Gastrocnemius medialis (tissue), 4 donors: ENCODE data around the gene RIOX2. TPM values are rescaled to one million over a fixed set of nuclear protein-coding genes. Genes with fewer than 3 reads are reported as not detected.

Source experiments
- ATAC-seq, 2 donors: fragments of 150-250 bp; one replicate each; pipeline ENCODE4 v1.9.1; 2016
- DNase-seq, 2 donors: peaks; one replicate each; pipeline ENCODE4 v3.0.0-alpha.2; 2019
- H3K27ac ChIP-seq, 4 donors: fragments of 200-600 bp; sonication (generic); 1 replicate in 1 of 4; 2 replicates in 3 of 4; pipeline ENCODE4 v1.5.1; 2016 to 2018; ENCODE audit warnings: mild to moderate bottlenecking in 2 of 4, moderate library complexity in 1 of 4
- H3K27me3 ChIP-seq, 3 donors: fragments of 200-600 bp; sonication (generic) in 2 of 3; 1 replicate in 1 of 3; 2 replicates in 2 of 3; pipeline versions ENCODE4 v1.5.1 to v1.6.0; 2016 to 2019; ENCODE audit warnings: mild to moderate bottlenecking in 1 of 3, moderate library complexity in 1 of 3
- H3K36me3 ChIP-seq, 2 donors: fragments of 200-600 bp; sonication (generic) in 1 of 2; one replicate each; pipeline ENCODE4 v1.5.1; 2017 to 2018
- H3K4me1 ChIP-seq, 2 donors: fragments of 200-600 bp; sonication (generic) in 1 of 2; one replicate each; pipeline ENCODE4 v1.5.1; 2016 to 2017; ENCODE audit warnings: mild to moderate bottlenecking in 2 of 2
- H3K4me3 ChIP-seq, 4 donors: fragments of 200-600 bp; sonication (generic) in 3 of 4; 1 replicate in 1 of 4; 2 replicates in 3 of 4; pipeline ENCODE4 v1.5.1; 2016 to 2019; ENCODE audit warnings: mild to moderate bottlenecking in 2 of 4
- H3K9me3 ChIP-seq, 3 donors: fragments of 200-600 bp; sonication (generic) in 2 of 3; 1 replicate in 1 of 3; 2 replicates in 2 of 3; pipeline ENCODE4 v1.5.1; 2016 to 2019
- POLR2A ChIP-seq, 2 donors: fragments of 450-650 bp; IDR thresholded peaks; one replicate each; pipeline ENCODE4 v1.6.1; 2017; ENCODE audit warnings: antibody characterized with exemption in 2 of 2, mild to moderate bottlenecking in 2 of 2, moderate library complexity in 2 of 2
- in situ Hi-C, 4 donors: fragments of 200-750 bp; cut with MboI; loops; one replicate each; pipeline versions ENCODE4 v1.15.0 to v1.8.0; 2017; ENCODE audit warnings: low sequenced_read_pairs in 4 of 4
- intact Hi-C: fragments of 100-400 bp; cut with DNase I; formaldehyde crosslinking; loops from one replicate; pipeline ENCODE4 v1.15.1; 2023; ENCODE audit warnings: low total_unique reads
- total RNA-seq, 4 donors: library from RNA; depleted of rRNA; stranded (reverse); fragments of >200 nt; gene quantifications; one replicate each; pipeline versions ENCODE4 v1.1.0 to v1.2.3, GENCODE V29; 2016
- TF ChIP-seq, protein P1 (sequence below), 5 experiments: fragments of 450-650 bp in 3 of 5; fragments of 200-600 bp in 2 of 5; sonication (generic) in 2 of 5; IDR thresholded peaks in 4 of 5; conservative IDR thresholded peaks in 1 of 5; 1 replicate in 4 of 5; 2 replicates in 1 of 5; pipeline ENCODE4 v1.5.1; 2016 to 2019; ENCODE audit warnings: antibody characterized with exemption in 5 of 5, mild to moderate bottlenecking in 3 of 5, moderate library complexity in 3 of 5

The RIOX2 gene
- total RNA-seq, 4 donors from 2014 or later, result 27.4 to 57.3 (median 49.6) TPM

DNA sequence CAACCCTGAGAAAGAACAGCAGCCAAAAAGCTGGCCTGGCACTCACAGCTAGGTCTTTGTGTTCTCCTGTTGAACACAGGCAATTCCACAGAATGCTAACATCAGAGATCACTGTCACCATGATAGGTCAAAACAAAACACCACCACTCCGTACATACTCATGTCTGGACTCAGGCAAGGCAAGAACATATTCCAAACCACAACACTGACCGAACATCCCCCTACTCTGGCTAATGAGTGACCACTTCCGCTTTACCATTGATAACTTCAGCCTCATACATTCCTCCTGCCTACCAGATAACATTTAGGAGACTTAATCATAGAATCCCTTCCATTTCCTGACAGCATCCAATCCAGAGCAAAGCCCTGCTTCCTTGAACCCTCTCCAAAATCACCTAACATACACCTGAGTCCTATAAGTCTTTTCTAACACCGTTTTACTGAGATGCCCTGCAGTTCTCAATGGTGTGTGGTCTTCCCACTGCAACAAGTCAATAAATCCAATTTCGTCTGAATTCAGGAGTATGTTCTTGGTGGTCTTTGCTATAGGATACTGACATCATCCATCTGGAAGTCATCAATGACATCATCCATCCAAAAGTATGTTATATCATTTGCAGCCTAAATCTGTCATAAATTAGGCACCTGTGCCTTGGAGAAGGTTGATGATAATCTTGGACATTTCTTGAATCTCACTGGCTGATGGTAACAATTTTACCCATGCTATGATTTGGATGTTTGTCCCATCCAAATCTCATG is 23.7 kb downstream of the RIOX2 start:
- ATAC-seq, result no peak
- Histone ChIP-seq H3K36me3 (peaks cover 0 to 80% of the 10 kb centered on the region in 2 donors), H3K27ac (no peak overlapping the region), H3K27me3 (no peaks in the 10 kb centered on the region), H3K4me3 (no peak overlapping the region), H3K9me3 (no peaks in the 10 kb centered on the region), H3K4me1 (peaks cover 6 to 8% of the 10 kb centered on the region in 2 donors)
- intact Hi-C loops (no loop called here), in situ Hi-C loops (no loop called here)
- DNase-seq, result no peak
- no peak for TF ChIP-seq POLR2A (IDR thresholded peaks at IDR 0.05)
- TF ChIP-seq, protein P1, sequence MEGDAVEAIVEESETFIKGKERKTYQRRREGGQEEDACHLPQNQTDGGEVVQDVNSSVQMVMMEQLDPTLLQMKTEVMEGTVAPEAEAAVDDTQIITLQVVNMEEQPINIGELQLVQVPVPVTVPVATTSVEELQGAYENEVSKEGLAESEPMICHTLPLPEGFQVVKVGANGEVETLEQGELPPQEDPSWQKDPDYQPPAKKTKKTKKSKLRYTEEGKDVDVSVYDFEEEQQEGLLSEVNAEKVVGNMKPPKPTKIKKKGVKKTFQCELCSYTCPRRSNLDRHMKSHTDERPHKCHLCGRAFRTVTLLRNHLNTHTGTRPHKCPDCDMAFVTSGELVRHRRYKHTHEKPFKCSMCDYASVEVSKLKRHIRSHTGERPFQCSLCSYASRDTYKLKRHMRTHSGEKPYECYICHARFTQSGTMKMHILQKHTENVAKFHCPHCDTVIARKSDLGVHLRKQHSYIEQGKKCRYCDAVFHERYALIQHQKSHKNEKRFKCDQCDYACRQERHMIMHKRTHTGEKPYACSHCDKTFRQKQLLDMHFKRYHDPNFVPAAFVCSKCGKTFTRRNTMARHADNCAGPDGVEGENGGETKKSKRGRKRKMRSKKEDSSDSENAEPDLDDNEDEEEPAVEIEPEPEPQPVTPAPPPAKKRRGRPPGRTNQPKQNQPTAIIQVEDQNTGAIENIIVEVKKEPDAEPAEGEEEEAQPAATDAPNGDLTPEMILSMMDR (IDR thresholded peaks at IDR 0.05 in 4 of 5, conservative IDR thresholded peaks at IDR 0.05 in 1 of 5), result no peak

DNA sequence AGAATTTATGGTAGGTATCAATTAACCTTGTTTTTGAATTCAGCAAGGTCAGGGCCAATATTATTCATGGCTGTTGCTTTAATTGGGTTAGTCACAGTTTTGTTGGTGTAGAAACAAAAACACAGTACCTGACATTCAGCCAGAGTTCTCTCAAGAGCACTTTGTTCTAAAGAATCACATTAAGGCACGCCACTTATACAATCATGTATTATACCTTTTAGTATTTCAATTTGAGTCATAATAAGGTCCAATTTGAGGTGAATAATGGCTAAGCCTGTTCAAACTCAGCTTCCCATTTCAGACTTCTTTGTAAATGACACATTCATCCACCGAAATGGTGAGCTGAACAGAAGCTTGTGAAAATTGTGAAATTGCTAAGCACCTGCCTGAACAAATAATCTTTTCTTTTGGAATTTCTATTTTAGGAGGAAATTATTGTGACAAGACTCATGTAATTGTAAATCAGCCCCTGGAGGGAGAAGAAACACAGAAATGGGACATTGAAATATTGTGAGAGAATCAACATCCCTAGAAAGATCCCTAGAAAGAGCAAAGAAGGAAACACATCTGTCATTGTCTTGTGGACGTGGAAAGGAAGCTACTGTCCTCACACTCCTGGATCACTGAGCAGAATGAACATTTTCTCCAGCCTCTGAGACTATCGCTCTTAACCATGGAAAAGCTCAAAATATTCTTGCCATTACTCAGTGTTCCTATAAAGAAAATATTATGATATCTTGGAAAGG is 29.3 kb downstream of the RIOX2 start:
- H3K36me3 ChIP-seq, result peaks cover 0 to 85% of the 10 kb centered on the region in 2 donors
- no peaks in the 10 kb centered on the region for H3K4me1 ChIP-seq
- no peak for ATAC-seq
- in situ Hi-C loops, result no loop called here
- no peak for TF ChIP-seq POLR2A (IDR thresholded peaks at IDR 0.05)
- intact Hi-C loops, result no loop called here
- no peak overlapping the region for H3K4me3 ChIP-seq
- no peak for DNase-seq
- no peaks in the 10 kb centered on the region for H3K9me3 ChIP-seq
- H3K27ac ChIP-seq, result no peak overlapping the region
- no peaks in the 10 kb centered on the region for H3K27me3 ChIP-seq

DNA sequence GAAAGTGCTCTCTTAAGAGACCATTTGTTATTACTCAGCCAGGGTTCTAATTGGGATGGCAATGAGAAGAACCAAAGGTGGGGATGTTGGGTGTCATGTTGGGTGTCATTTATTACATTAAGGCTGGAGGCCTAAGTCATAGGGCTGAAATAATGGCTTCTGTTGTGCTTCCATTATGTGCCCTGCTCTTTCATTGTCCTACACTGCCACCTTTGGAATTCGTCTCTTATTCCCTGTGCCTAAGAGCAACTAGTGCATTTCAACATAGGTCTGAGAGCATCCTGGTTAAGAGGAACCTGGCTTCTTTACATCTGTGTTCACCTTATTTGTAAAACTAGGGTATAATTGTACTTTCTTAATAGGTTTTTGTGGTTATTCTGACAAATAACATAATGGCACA is 32.2 kb downstream of the RIOX2 start:
- in situ Hi-C loops, result no loop called here
- H3K4me1 ChIP-seq, result no peaks in the 10 kb centered on the region
- intact Hi-C loops, result no loop called here
- no peak for ATAC-seq
- H3K27ac ChIP-seq, result no peak overlapping the region
- no peaks in the 10 kb centered on the region for H3K27me3 ChIP-seq
- TF ChIP-seq, protein P1 (IDR thresholded peaks at IDR 0.05 in 4 of 5, conservative IDR thresholded peaks at IDR 0.05 in 1 of 5), result no peak
- TF ChIP-seq POLR2A (IDR thresholded peaks at IDR 0.05), result no peak
- H3K4me3 ChIP-seq, result no peak overlapping the region
- no peaks in the 10 kb centered on the region for H3K9me3 ChIP-seq
- no peak for DNase-seq
- peaks cover 0 to 83% of the 10 kb centered on the region in 2 donors for H3K36me3 ChIP-seq

DNA sequence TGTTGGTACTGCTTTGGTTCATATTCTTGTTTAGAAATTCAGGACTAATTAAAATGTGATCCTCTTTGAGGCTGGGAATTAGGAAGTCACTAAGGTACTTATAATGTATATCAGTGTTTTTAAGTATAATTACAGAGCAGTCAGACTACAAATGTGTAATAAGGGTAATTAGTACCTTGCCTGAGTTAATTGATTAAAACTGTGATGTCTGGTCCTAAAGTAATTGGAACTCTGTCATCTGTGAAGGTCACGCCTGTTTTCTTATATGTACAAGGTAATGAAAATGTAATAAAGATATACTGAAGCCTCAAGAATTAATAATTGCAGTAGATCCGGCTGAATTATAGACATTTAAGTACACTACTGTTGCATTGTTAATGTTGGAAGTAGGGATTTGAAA is 32.8 kb downstream of the RIOX2 start:
- intact Hi-C loops, result no loop called here
- no peaks in the 10 kb centered on the region for H3K27me3 ChIP-seq
- DNase-seq, result no peak
- no peaks in the 10 kb centered on the region for H3K4me1 ChIP-seq
- no peak overlapping the region for H3K27ac ChIP-seq
- no peak overlapping the region for H3K4me3 ChIP-seq
- no peak for ATAC-seq
- TF ChIP-seq POLR2A (IDR thresholded peaks at IDR 0.05), result no peak
- TF ChIP-seq, protein P1 (IDR thresholded peaks at IDR 0.05 in 4 of 5, conservative IDR thresholded peaks at IDR 0.05 in 1 of 5), result no peak
- H3K9me3 ChIP-seq, result no peaks in the 10 kb centered on the region
- H3K36me3 ChIP-seq, result peaks cover 0 to 83% of the 10 kb centered on the region in 2 donors
- in situ Hi-C loops, result no loop called here

DNA sequence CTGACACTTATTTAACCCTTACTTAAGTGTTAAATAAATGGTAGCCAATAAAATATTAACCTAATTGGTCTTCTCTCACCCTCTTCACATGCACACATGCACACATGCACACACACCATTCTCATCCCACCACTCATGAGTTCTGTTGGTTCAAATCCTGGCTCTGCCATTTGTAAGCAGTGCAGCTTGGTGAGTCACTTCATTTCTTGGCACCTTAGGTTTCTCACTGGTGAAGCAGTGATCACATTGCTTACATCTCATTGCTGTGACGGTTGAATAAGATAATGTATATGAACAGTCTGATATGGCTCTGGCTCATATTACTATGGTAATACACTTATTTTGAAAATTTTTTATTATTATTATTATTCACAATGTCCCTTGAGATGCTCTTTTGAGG is 33.8 kb downstream of the RIOX2 start:
- TF ChIP-seq, protein P1 (IDR thresholded peaks at IDR 0.05 in 4 of 5, conservative IDR thresholded peaks at IDR 0.05 in 1 of 5), result no peak
- no peak for TF ChIP-seq POLR2A (IDR thresholded peaks at IDR 0.05)
- H3K4me3 ChIP-seq, result no peak overlapping the region
- in situ Hi-C loops, result no loop called here
- intact Hi-C loops, result no loop called here
- DNase-seq (no peak), ATAC-seq (no peak)
- H3K4me1 ChIP-seq, result no peaks in the 10 kb centered on the region
- H3K9me3 ChIP-seq, result no peaks in the 10 kb centered on the region
- H3K36me3 ChIP-seq, result peaks cover 0 to 83% of the 10 kb centered on the region in 2 donors
- H3K27me3 ChIP-seq, result no peaks in the 10 kb centered on the region
- H3K27ac ChIP-seq, result no peak overlapping the region
